ENCODE measurements around the gene NRXN3.

Gene NRXN3

GRCh38 chr14:79074510-79074909, 904.3 kb downstream of the NRXN3 start:
- no peaks in the 10 kb centered on the region for H4K20me1 ChIP-seq (ENCODE audit: low read depth, low read length)
- H3K79me2 ChIP-seq (ENCODE audit: insufficient read depth, low read length) = no peaks in the 10 kb centered on the region
- H3K4me2 ChIP-seq (ENCODE audit: low read depth, low read length, poor library complexity, severe bottlenecking) = no peak overlapping the region
- no peak for TF ChIP-seq CTCF (IDR thresholded peaks at IDR 0.05; ENCODE audit: insufficient read depth, low read length, poor library complexity, severe bottlenecking)
- no peak for TF ChIP-seq EZH2phosphoT487 (conservative IDR thresholded peaks at IDR 0.05; ENCODE audit: low read length)
- no peak overlapping the region for H2AFZ ChIP-seq (ENCODE audit: low read depth, low read length, severe bottlenecking)
- H3F3A ChIP-seq (ENCODE audit: insufficient read depth) = no peaks in the 10 kb centered on the region
- H3K9ac ChIP-seq (ENCODE audit: low read length) = no peak overlapping the region
- no peaks in the 10 kb centered on the region for H3K9me3 ChIP-seq (ENCODE audit: insufficient read depth, low read length)
- no peaks in the 10 kb centered on the region for H3K36me3 ChIP-seq (ENCODE audit: low read length)
- no peaks in the 10 kb centered on the region; the same call in 1 of the 2 replicates for H3K27me3 ChIP-seq (ENCODE audit: low read length)
- H3K27ac ChIP-seq (ENCODE audit: low read depth, low read length) = no peak overlapping the region
- H3K4me3 ChIP-seq (ENCODE audit: insufficient read depth, low read length, poor library complexity, severe bottlenecking) = no peak overlapping the region
- H3K9me2 ChIP-seq (replicated peaks; ENCODE audit: insufficient read depth, low read length) = 0 out of 2 replicates have a peak, but pooled peaks cover 4% of the 10 kb centered on the region

GRCh38 chr14:79076428-79076827, 906.3 kb downstream of the NRXN3 start:
- Histone ChIP-seq H3K79me2 (ENCODE audit: insufficient read depth, low read length) (no peaks in the 10 kb centered on the region), H2AFZ (ENCODE audit: low read depth, low read length, severe bottlenecking) (no peak overlapping the region), H3K4me2 (ENCODE audit: low read depth, low read length, poor library complexity, severe bottlenecking) (no peak overlapping the region), H3F3A (ENCODE audit: insufficient read depth) (no peaks in the 10 kb centered on the region), H3K9me2 (replicated peaks; ENCODE audit: insufficient read depth, low read length) (0 out of 2 replicates have a peak, but pooled peaks cover 4% of the 10 kb centered on the region), H3K36me3 (ENCODE audit: low read length) (no peaks in the 10 kb centered on the region), H3K27ac (ENCODE audit: low read depth, low read length) (no peak overlapping the region), H3K4me3 (ENCODE audit: insufficient read depth, low read length, poor library complexity, severe bottlenecking) (no peak overlapping the region), H3K9me3 (ENCODE audit: insufficient read depth, low read length) (no peaks in the 10 kb centered on the region), H4K20me1 (ENCODE audit: low read depth, low read length) (no peaks in the 10 kb centered on the region), H3K9ac (ENCODE audit: low read length) (no peak overlapping the region), H3K27me3 (ENCODE audit: low read length) (no peaks in the 10 kb centered on the region; the same call in 1 of the 2 replicates)
- TF ChIP-seq EZH2phosphoT487 (conservative IDR thresholded peaks at IDR 0.05; ENCODE audit: low read length) (no peak), CTCF (IDR thresholded peaks at IDR 0.05; ENCODE audit: insufficient read depth, low read length, poor library complexity, severe bottlenecking) (no peak)

DNA sequence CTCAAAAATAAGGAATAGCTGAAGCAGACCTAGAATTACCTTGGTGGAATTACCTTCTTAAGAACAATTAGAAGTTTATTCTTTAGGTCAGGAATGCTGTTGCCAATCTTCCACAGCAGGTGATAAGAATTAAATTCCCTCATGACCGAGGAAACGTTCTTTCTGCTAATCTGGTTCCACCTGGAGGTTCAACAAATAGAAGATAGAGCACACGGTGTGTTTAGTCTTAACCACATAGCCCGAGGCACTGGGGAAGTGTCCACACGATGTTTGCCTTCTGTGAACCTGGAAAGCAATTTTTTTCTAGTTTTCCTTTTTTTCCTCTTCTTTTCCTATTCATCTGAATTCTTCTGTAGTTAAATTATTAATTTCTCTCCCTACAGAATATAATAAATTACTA, 906.9 kb downstream of the NRXN3 start:
- H3K4me2 ChIP-seq (ENCODE audit: low read depth, low read length, poor library complexity, severe bottlenecking) = no peak overlapping the region
- H3K9ac ChIP-seq (ENCODE audit: low read length) = no peak overlapping the region
- 0 out of 2 replicates have a peak, but pooled peaks cover 4% of the 10 kb centered on the region for H3K9me2 ChIP-seq (replicated peaks; ENCODE audit: insufficient read depth, low read length)
- no peak overlapping the region for H3K27ac ChIP-seq (ENCODE audit: low read depth, low read length)
- H3K9me3 ChIP-seq (ENCODE audit: insufficient read depth, low read length) = no peaks in the 10 kb centered on the region
- H2AFZ ChIP-seq (ENCODE audit: low read depth, low read length, severe bottlenecking) = no peak overlapping the region
- TF ChIP-seq CTCF (IDR thresholded peaks at IDR 0.05; ENCODE audit: insufficient read depth, low read length, poor library complexity, severe bottlenecking) (no peak), EZH2phosphoT487 (conservative IDR thresholded peaks at IDR 0.05; ENCODE audit: low read length) (no peak)
- H4K20me1 ChIP-seq (ENCODE audit: low read depth, low read length) = no peaks in the 10 kb centered on the region
- H3K79me2 ChIP-seq (ENCODE audit: insufficient read depth, low read length) = no peaks in the 10 kb centered on the region
- no peaks in the 10 kb centered on the region; the same call in 1 of the 2 replicates for H3K27me3 ChIP-seq (ENCODE audit: low read length)
- no peaks in the 10 kb centered on the region for H3K36me3 ChIP-seq (ENCODE audit: low read length)
- no peaks in the 10 kb centered on the region for H3F3A ChIP-seq (ENCODE audit: insufficient read depth)
- H3K4me3 ChIP-seq (ENCODE audit: insufficient read depth, low read length, poor library complexity, severe bottlenecking) = no peak overlapping the region
